Measurements from ENCODE around the gene PCDHGC4. TPM values are rescaled to one million over a fixed set of nuclear protein-coding genes. Genes with fewer than 3 reads are reported as not detected.

The PCDHGC4 gene
- total RNA-seq, 1 donor from 2014 or later, result 5.0 TPM

DNA sequence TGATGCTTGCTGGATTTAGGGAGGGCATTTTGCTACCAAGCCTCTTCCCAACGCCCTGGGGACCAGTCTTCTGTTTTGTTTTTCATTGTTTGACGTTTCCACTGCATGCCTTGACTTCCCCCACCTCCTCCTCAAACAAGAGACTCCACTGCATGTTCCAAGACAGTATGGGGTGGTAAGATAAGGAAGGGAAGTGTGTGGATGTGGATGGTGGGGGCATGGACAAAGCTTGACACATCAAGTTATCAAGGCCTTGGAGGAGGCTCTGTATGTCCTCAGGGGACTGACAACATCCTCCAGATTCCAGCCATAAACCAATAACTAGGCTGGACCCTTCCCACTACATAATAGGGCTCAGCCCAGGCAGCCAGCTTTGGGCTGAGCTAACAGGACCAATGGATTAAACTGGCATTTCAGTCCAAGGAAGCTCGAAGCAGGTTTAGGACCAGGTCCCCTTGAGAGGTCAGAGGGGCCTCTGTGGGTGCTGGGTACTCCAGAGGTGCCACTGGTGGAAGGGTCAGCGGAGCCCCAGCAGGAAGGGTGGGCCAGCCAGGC is 27.0 kb downstream of the PCDHGC4 start:
- peaks cover 16% of the 10 kb centered on the region for H3K27me3 Mint-ChIP-seq (ENCODE audit: insufficient read depth, low read depth)
- H3K9me3 Mint-ChIP-seq, result no peaks in the 10 kb centered on the region
- peak overlapping the region; percentile 79 for H3K27ac Mint-ChIP-seq
- no peak overlapping the region for H3K4me2 ChIP-seq
- H3K27ac ChIP-seq, result no peak overlapping the region
- TF ChIP-seq EZH2phosphoT487 (IDR thresholded peaks at IDR 0.05) (no peak), EZH2 (IDR thresholded peaks at IDR 0.05) (no peak)
- TF ChIP-seq, protein P1, sequence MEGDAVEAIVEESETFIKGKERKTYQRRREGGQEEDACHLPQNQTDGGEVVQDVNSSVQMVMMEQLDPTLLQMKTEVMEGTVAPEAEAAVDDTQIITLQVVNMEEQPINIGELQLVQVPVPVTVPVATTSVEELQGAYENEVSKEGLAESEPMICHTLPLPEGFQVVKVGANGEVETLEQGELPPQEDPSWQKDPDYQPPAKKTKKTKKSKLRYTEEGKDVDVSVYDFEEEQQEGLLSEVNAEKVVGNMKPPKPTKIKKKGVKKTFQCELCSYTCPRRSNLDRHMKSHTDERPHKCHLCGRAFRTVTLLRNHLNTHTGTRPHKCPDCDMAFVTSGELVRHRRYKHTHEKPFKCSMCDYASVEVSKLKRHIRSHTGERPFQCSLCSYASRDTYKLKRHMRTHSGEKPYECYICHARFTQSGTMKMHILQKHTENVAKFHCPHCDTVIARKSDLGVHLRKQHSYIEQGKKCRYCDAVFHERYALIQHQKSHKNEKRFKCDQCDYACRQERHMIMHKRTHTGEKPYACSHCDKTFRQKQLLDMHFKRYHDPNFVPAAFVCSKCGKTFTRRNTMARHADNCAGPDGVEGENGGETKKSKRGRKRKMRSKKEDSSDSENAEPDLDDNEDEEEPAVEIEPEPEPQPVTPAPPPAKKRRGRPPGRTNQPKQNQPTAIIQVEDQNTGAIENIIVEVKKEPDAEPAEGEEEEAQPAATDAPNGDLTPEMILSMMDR (IDR thresholded peaks at IDR 0.05), result no peak
- peaks cover 56% of the 10 kb centered on the region for H3K4me1 ChIP-seq
- peak overlapping the region; percentile 27 for H3K4me3 Mint-ChIP-seq
- H3K9me3 ChIP-seq (ENCODE audit: low read depth), result no peaks in the 10 kb centered on the region
- peaks cover 74% of the 10 kb centered on the region for H3F3A ChIP-seq (ENCODE audit: low read depth)
- H3K9ac ChIP-seq, result no peak overlapping the region
- H4K20me1 ChIP-seq (ENCODE audit: low read depth), result peaks cover 16% of the 10 kb centered on the region
- H3K4me3 ChIP-seq, result no peak overlapping the region
- peaks cover 21% of the 10 kb centered on the region for H3K36me3 Mint-ChIP-seq
- H3K79me2 ChIP-seq (ENCODE audit: low read depth), result no peaks in the 10 kb centered on the region
- peaks cover 86% of the 10 kb centered on the region for H3K4me1 Mint-ChIP-seq
- no peak overlapping the region for H2AFZ ChIP-seq (replicated peaks)
- no peaks in the 10 kb centered on the region for H3K36me3 ChIP-seq
- no peak for DNase-seq (ENCODE audit: low spot score)
- H3K27me3 ChIP-seq, result no peaks in the 10 kb centered on the region

GRCh38 chr5:141512390-141512910 is 27.6 kb downstream of the PCDHGC4 start:
- H4K20me1 ChIP-seq (ENCODE audit: low read depth), result peaks cover 10% of the 10 kb centered on the region
- H3K27ac ChIP-seq, result no peak overlapping the region
- H3K27me3 ChIP-seq, result no peaks in the 10 kb centered on the region
- no peaks in the 10 kb centered on the region for H3K36me3 ChIP-seq
- no peak overlapping the region for H2AFZ ChIP-seq (replicated peaks)
- Mint-ChIP-seq H3K9me3 (no peaks in the 10 kb centered on the region), H3K4me3 (peak overlapping the region; percentile 83), H3K36me3 (peaks cover 27% of the 10 kb centered on the region), H3K27me3 (ENCODE audit: insufficient read depth, low read depth) (peaks cover 16% of the 10 kb centered on the region), H3K27ac (peak overlapping the region; percentile 98), H3K4me1 (peaks cover 86% of the 10 kb centered on the region)
- H3F3A ChIP-seq (ENCODE audit: low read depth), result peaks cover 68% of the 10 kb centered on the region
- TF ChIP-seq EZH2 (IDR thresholded peaks at IDR 0.05), result no peak
- TF ChIP-seq, protein P1 (IDR thresholded peaks at IDR 0.05), result peak; percentile 97
- no peak overlapping the region for H3K9ac ChIP-seq
- no peaks in the 10 kb centered on the region for H3K9me3 ChIP-seq (ENCODE audit: low read depth)
- H3K4me1 ChIP-seq, result peaks cover 50% of the 10 kb centered on the region
- peak; percentile 91 for DNase-seq (ENCODE audit: low spot score)
- H3K79me2 ChIP-seq (ENCODE audit: low read depth), result no peaks in the 10 kb centered on the region
- peak overlapping the region; percentile 44 for H3K4me3 ChIP-seq
- H3K4me2 ChIP-seq, result peak overlapping the region; percentile 92

GRCh38 chr5:141512911-141513626 is 28.2 kb downstream of the PCDHGC4 start:
- H3K27ac Mint-ChIP-seq, result peak overlapping the region; percentile 98
- Histone ChIP-seq H3K9ac (no peak overlapping the region), H3K9me3 (ENCODE audit: low read depth) (no peaks in the 10 kb centered on the region), H2AFZ (replicated peaks) (no peak overlapping the region), H3K4me2 (peak overlapping the region; percentile 92), H3F3A (ENCODE audit: low read depth) (peaks cover 62% of the 10 kb centered on the region), H3K4me3 (peak overlapping the region; percentile 44), H3K36me3 (no peaks in the 10 kb centered on the region), H3K79me2 (ENCODE audit: low read depth) (no peaks in the 10 kb centered on the region), H3K27me3 (no peaks in the 10 kb centered on the region), H4K20me1 (ENCODE audit: low read depth) (peaks cover 4% of the 10 kb centered on the region), H3K4me1 (peaks cover 44% of the 10 kb centered on the region), H3K27ac (peak overlapping the region; percentile 74)
- peaks cover 32% of the 10 kb centered on the region for H3K36me3 Mint-ChIP-seq
- peaks cover 16% of the 10 kb centered on the region for H3K27me3 Mint-ChIP-seq (ENCODE audit: insufficient read depth, low read depth)
- peak; percentile 81 for DNase-seq (ENCODE audit: low spot score)
- peaks cover 86% of the 10 kb centered on the region for H3K4me1 Mint-ChIP-seq
- H3K4me3 Mint-ChIP-seq, result peak overlapping the region; percentile 83
- no peaks in the 10 kb centered on the region for H3K9me3 Mint-ChIP-seq
- no peak for TF ChIP-seq EZH2 (IDR thresholded peaks at IDR 0.05)
- TF ChIP-seq, protein P1 (IDR thresholded peaks at IDR 0.05), result no peak
- no peak for TF ChIP-seq EZH2phosphoT487 (IDR thresholded peaks at IDR 0.05)
